Activated CD4-positive, alpha-beta memory T cell treated with anti-CD3 and anti-CD28 coated beads for 36 hours (primary cell): Measurements from ENCODE around the gene BTAF1. TPM values are rescaled to one million over a fixed set of nuclear protein-coding genes. Genes with fewer than 3 reads are reported as not detected.
"Not testable (repeated sequence)": the region's sequence is repeated elsewhere in the genome, so short reads cannot be mapped to it uniquely, and the experiment has no call there.

Source experiments
- CTCF ChIA-PET: fragments of 350-600 bp; sonication (Branson Sonifier 250); formaldehyde crosslinking; loops from one replicate; lab custom pipeline; 2021; ENCODE audit warnings: antibody characterized with exemption, inconsistent platforms; lab: Charles Lee
- POLR2A ChIA-PET: fragments of 350-600 bp; sonication (Branson Sonifier 250); formaldehyde crosslinking; loops from one replicate; lab custom pipeline; 2021; ENCODE audit warnings: antibody characterized with exemption; lab: Charles Lee
- DNase-seq: peaks from one replicate; pipeline ENCODE4 v3.0.0-alpha.2; 2020
- H3K27ac Mint-ChIP-seq: one replicate; pipeline ENCODE4 v1.8.0; 2021; ENCODE audit warnings: mixed read lengths
- H3K27me3 Mint-ChIP-seq: one replicate; pipeline ENCODE4 v1.8.0; 2021; ENCODE audit warnings: mixed read lengths
- H3K36me3 Mint-ChIP-seq: one replicate; pipeline ENCODE4 v1.8.0; 2021; ENCODE audit warnings: mixed read lengths
- H3K4me1 Mint-ChIP-seq: one replicate; pipeline ENCODE4 v1.8.0; 2021; ENCODE audit warnings: low read depth, mixed read lengths
- H3K4me3 Mint-ChIP-seq: one replicate; pipeline ENCODE4 v1.8.0; 2021; ENCODE audit warnings: mild to moderate bottlenecking, mixed read lengths
- H3K9me3 Mint-ChIP-seq: one replicate; pipeline ENCODE4 v1.8.0; 2021; ENCODE audit warnings: mixed read lengths
- intact Hi-C: fragments of 100-400 bp; cut with micrococcal nuclease; formaldehyde crosslinking; loops from one replicate; pipeline ENCODE4 v1.15.1; 2023
- total RNA-seq, 2 experiments: library from RNA; stranded (reverse); gene quantifications; one replicate each; pipeline ENCODE4 v1.2.3, GENCODE V29; 2021

The BTAF1 gene
- total RNA-seq, 2 experiments from 2014 or later, result 49.9 to 50.7 TPM

DNA sequence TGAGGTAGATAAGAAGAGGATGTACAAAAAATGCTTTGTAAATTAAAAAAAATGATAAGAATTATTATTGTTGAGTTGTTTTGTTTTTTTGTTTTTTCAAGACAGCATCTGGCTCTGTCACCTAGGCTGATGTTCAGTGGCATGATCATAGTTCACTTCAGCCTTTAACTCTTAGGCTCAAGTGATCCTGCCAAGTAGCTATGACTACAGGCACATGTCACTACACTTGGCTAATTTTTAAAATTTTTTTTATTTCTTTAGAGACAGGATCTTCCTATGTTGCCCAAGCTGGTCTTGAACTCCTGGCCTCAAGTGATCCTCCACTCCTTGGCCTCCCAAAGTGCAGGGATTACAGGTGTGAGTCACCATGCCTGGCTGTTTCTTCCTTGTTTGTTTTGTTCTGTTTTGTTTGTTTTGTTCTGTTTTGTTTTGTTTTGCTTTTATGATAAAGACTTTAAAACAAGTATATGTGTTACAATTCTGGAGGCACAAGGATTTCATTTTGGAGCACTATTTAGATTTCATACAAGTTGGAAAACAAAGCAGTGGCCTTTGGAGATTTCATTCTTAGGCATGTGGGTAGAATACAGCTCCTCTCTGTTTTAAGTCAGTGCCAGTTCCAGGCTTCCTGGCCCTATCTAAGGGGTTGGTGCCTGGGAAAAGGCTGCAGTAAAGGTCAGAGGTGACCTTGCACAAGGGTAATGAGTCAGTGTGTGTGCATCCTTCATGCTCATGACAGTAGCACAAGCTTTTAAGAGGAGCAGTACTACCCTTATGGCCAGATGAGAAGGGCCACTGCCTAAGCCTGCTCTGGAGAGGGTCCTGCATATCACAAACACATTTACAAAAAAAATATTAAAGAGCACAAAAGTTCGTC, 32.2 kb upstream of the BTAF1 start:
- no peak for DNase-seq
- intact Hi-C loops, result no loop called here
- no peak overlapping the region for H3K4me3 Mint-ChIP-seq
- no peaks in the 10 kb centered on the region for H3K9me3 Mint-ChIP-seq
- ChIA-PET POLR2A (interaction anchor here (0.7 to 1.2 kb wide), 2 partner anchors 17 to 95 kb away, joined by 3 read pairs; no protein-coding TSS in a partner anchor), CTCF (no interaction called here)
- no peak overlapping the region for H3K27ac Mint-ChIP-seq
- peaks cover 3% of the 10 kb centered on the region for H3K27me3 Mint-ChIP-seq
- no peaks in the 10 kb centered on the region for H3K36me3 Mint-ChIP-seq
- peaks cover 14% of the 10 kb centered on the region for H3K4me1 Mint-ChIP-seq

DNA sequence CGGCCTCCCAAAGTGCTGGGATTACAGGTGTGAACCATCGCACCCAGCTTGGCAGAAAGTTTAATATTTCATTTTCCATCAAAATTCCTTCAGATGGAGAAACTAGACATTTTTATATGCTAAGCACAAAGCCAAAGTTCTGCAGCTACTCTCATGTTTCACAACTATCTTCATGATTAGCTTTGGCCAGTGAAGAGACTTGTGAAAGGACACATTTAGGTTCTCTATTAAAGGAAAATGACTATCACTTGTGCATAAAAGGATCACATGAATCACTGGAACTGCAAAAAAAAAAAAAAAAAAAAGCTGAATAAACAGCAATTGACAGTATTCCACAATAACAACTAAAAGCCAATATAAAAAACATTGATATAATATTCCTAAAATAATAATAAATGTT, 30.5 kb upstream of the BTAF1 start:
- Mint-ChIP-seq H3K4me3 (no peak overlapping the region), H3K4me1 (peaks cover 6% of the 10 kb centered on the region), H3K27ac (no peak overlapping the region), H3K27me3 (peaks cover 3% of the 10 kb centered on the region), H3K9me3 (no peaks in the 10 kb centered on the region), H3K36me3 (no peaks in the 10 kb centered on the region)
- ChIA-PET CTCF (interaction anchor here (1.3 kb wide), 1 partner anchor 13 kb away, joined by 5 read pairs; no protein-coding TSS in a partner anchor), POLR2A (no interaction called here)
- no peak for DNase-seq
- intact Hi-C loops, result no loop called here

DNA sequence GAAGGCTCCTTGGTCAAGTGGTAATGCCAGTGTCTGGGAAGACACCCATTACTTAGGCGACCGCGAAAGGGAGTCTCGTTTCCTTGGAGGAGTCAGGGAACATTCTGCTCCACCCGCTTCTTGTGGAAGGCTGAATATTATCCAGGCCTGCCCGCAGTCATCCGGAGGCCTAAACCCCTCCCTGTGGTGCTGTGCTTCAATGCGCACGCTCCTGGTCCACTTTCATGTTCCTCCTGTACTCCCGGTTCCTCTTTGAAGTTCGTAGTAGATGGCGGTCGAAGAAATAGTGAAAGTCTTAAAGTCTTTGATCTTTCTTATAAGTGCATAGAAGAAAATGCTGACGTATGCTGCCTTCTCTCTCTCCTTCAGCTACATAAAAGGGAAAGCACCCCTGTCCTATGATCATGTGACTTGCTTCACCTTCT, 29.3 kb upstream of the BTAF1 start:
- H3K27ac Mint-ChIP-seq, H3K4me3 Mint-ChIP-seq, H3K4me1 Mint-ChIP-seq, intact Hi-C loops, CTCF ChIA-PET, H3K27me3 Mint-ChIP-seq, H3K36me3 Mint-ChIP-seq, H3K9me3 Mint-ChIP-seq: not testable (repeated sequence)
- DNase-seq, result peak; percentile 23
- POLR2A ChIA-PET, result interaction anchor here (0.6 kb wide), 1 partner anchor 29 kb away, joined by 3 read pairs; the partner anchor contains the start of gene BTAF1

DNA sequence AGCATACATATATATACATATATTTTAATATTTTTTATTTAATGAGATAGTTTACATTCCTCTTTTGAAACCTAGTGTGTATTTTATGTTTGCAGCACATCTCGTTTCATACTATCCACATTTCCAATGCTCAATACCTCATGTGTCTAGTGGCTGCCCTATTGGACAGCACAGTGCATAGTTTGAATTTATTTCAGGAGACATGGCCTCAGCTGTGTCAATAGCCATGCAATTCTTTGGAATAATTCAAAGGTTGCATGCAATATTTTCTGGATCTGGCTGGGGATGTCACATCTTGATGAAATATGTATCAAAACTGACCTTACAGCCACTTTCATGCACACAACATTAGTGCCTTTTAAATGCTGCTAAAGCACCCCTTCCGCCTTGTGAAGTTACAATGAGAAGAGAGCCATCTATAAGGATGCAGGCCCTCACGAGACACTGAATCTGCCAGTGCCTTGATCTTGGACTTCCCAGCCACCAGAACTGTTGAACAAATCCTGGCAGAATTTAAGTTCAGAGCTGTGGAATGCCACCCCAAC, 27.3 kb upstream of the BTAF1 start:
- no peak for DNase-seq
- CTCF ChIA-PET, result no interaction called here
- peaks cover 2% of the 10 kb centered on the region for H3K27me3 Mint-ChIP-seq

DNA sequence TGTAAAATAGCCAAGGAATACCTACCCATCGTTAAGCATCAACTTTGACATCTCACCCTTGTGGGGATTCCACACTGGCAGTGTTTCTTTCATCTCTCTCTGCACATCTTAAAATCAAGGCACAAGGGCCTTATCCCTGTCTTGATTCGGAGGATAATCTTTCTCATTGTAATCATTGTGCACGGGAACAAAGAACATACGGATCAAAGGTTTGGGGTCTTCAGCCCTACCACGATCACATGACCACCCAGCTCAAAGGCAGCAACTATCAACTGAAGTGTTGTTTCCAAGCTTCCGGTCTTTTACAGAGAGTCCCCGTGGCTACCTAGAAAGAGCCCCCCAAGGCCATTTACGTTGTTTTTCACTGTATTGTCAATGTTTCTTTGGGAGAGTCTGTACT, 26.1 kb upstream of the BTAF1 start:
- H3K36me3 Mint-ChIP-seq, result no peaks in the 10 kb centered on the region
- H3K27ac Mint-ChIP-seq, result no peak overlapping the region
- peaks cover 2% of the 10 kb centered on the region for H3K27me3 Mint-ChIP-seq
- CTCF ChIA-PET, result no interaction called here
- POLR2A ChIA-PET, result no interaction called here
- peaks cover 20% of the 10 kb centered on the region for H3K4me1 Mint-ChIP-seq
- no peaks in the 10 kb centered on the region for H3K9me3 Mint-ChIP-seq
- intact Hi-C loops, result no loop called here
- no peak for DNase-seq
- no peak overlapping the region for H3K4me3 Mint-ChIP-seq

More for the DNA sequence above, 27.3 kb upstream of the BTAF1 start:
- Mint-ChIP-seq H3K4me1 (peaks cover 9% of the 10 kb centered on the region), H3K36me3 (no peaks in the 10 kb centered on the region), H3K9me3 (no peaks in the 10 kb centered on the region), H3K4me3 (no peak overlapping the region), H3K27ac (no peak overlapping the region)
- POLR2A ChIA-PET, result no interaction called here
- intact Hi-C loops, result no loop called here

DNA sequence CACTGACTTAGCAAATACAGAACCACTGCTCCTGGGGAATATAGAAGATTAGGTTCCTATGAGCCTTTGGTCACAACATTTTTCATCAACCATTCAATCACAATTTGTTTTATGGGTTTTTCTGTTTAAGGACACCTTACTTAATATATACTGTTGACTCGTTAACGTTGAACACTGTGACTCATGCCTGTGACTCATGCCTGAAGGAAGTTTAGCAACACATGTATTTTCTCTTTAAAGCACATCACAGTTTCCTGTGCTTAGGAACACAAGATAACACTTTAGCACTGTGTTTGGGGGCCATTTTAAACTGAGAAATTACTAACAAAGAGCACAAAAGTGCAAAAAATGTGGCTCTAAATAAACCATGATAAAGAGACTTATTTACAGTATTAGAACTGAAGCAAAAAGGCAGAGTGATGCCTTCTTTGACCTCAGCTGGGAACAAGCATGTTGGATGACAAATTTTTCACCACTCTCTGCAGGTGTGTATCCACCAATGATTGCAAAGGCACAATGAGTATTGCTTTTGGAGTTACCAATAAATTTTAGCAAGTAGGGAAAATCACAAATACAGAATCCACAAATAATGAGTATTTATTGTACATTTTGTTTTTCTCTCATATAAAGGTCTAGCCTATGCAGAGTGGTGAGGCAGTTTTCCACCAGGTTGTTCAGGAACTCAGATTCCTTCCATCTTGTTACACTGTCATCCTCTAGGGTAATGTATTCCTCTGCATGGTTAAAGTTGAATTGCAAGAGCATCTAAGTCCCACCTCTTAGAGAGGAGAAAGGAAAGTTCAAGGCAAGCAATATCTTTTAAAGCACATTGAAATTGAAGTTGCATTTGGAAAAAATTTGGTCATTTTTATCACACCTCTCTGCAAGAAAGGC, 21.5 kb upstream of the BTAF1 start:
- peak overlapping the region; percentile 72 for H3K27ac Mint-ChIP-seq
- intact Hi-C loops, result loop anchor here (1.0 to 10.0 kb wide), 2 partner anchors 105 to 737 kb away; no protein-coding TSS in a partner anchor
- no peaks in the 10 kb centered on the region for H3K9me3 Mint-ChIP-seq
- ChIA-PET POLR2A (interaction anchor here (0.6 kb wide), 1 partner anchor 53 kb away, joined by 4 read pairs; no protein-coding TSS in a partner anchor), CTCF (no interaction called here)
- peaks cover 23% of the 10 kb centered on the region for H3K4me1 Mint-ChIP-seq
- DNase-seq, result peak; percentile 69
- no peak overlapping the region for H3K4me3 Mint-ChIP-seq
- peaks cover 2% of the 10 kb centered on the region for H3K27me3 Mint-ChIP-seq
- H3K36me3 Mint-ChIP-seq, result peaks cover 2% of the 10 kb centered on the region

DNA sequence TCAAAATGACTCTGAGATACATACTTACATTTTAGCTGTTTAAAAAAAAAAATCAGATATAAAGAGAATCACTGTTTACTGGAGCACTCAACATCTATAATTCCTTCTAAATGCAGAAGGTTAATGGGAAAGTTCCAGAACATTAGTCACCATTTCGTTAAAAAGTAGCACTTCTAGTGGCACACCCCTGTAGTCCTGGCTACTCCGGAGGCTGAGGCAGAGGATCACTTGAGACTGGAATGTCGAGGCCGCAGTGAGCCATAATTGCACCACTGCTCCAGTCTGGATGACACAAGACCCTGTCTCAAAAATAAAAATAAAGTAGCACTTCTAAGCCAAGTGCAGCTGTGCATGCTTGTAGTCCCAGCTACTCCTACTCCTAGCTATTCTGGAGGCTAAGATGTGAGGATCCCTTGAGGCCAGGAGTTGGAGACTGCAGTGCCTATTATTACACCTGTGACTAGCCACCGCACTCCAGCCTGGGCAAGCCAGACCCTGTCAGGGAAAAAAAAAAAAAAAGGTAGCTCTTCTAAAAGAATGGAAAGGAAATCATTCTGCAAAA, 16.5 kb upstream of the BTAF1 start:
- ChIA-PET POLR2A (interaction anchor here (1.3 kb wide), 1 partner anchor 8 kb away, joined by 3 read pairs; no protein-coding TSS in a partner anchor), CTCF (interaction anchor here (0.6 to 2.5 kb wide), 6 partner anchors 17 to 896 kb away, joined by 3 to 20 read pairs (median 9); partner anchors contain the start of genes BTAF1 and TNKS2)
- DNase-seq, result no peak
- intact Hi-C loops, result loop anchor here (10.0 kb wide), 1 partner anchor 742 kb away; no protein-coding TSS in a partner anchor
- Mint-ChIP-seq H3K36me3 (peaks cover 2% of the 10 kb centered on the region), H3K27me3 (no peaks in the 10 kb centered on the region), H3K4me1 (peaks cover 23% of the 10 kb centered on the region), H3K9me3 (no peaks in the 10 kb centered on the region), H3K27ac (no peak overlapping the region), H3K4me3 (peak overlapping the region; percentile 83)

DNA sequence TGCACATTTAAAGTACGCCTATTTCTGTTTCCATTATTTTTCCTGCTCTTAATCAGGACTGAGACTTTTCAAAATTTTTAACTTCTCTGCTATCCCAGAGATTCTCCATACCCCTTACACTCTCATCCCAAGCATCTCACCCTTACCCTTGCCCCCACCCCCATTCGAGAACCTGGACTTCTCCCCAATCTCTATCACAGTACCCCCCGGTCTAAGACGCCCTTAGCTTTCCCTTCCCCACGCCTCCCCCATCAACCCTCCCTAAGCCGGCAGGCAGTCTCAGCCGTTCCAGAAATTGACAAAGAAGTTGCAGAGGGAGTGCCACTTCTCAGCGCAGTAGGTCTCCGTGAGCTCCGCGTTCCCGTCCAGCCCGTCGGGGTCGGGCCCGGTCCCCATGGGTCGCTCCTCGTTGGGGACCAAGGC, 15.6 kb upstream of the BTAF1 start:
- POLR2A ChIA-PET, result interaction anchor here (0.7 to 2.0 kb wide), 5 partner anchors 9 to 111 kb away, joined by 3 to 24 read pairs (median 4); partner anchors contain the start of gene BTAF1
- no peak for DNase-seq
- Mint-ChIP-seq H3K4me3 (peak overlapping the region; percentile 83), H3K4me1 (peaks cover 16% of the 10 kb centered on the region), H3K27ac (peak overlapping the region; percentile 6), H3K27me3 (peaks cover 2% of the 10 kb centered on the region), H3K36me3 (peaks cover 2% of the 10 kb centered on the region), H3K9me3 (no peaks in the 10 kb centered on the region)
- CTCF ChIA-PET, result interaction anchor here (0.6 to 2.5 kb wide), 14 partner anchors 14 to 1053 kb away, joined by 3 to 20 read pairs (median 4); partner anchors contain the start of genes BTAF1 and TNKS2
- intact Hi-C loops, result loop anchor here (1.0 to 10.0 kb wide), 4 partner anchors 15 to 743 kb away; partner anchors contain the start of gene BTAF1

DNA sequence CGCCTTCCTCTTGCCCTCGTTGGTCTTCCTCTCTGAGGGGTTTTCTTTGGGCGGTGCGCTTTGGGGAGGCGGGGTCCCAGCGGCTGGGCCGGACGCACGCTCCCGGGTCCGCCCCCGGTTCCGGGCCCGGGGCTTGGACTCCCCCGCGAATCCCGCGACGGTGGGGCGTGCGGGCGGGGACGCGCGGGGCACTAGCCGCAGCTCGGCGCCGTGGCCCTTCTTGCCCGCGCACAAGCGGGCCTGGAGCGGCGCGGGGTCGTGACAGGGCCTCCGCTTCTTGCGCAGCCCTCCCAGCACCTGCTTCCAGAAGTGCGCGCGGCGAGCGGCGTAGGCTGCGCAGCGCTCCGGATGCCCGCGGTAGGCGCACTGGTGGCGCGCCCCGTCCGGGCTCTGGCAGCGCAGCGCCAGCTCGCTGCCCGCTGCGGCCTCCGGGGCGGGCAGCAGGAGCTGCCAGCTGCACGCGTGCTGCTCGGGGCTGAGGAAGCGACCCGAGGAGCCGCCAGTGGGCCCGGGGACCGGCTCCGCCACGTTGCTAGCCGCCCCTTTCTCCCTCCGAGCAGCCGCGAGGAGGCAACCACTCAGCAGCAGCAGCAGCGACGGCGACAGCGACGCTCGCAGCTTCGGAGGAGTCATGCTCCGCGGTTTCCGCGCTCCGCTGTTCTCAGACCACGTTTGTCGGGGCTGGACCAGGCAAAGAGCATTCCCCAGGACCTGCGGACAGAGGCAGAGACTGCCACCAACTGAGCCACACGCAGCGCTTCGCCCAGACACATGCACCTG, 15.0 kb upstream of the BTAF1 start:
- H3K36me3 Mint-ChIP-seq, result peaks cover 2% of the 10 kb centered on the region
- ChIA-PET POLR2A (interaction anchor here (1.0 to 2.0 kb wide), 4 partner anchors 13 to 21 kb away, joined by 3 to 24 read pairs (median 4); partner anchors contain the start of gene BTAF1), CTCF (interaction anchor here (0.6 to 2.5 kb wide), 16 partner anchors 14 to 1054 kb away, joined by 3 to 20 read pairs (median 4); partner anchors contain the start of genes BTAF1 and TNKS2)
- intact Hi-C loops, result loop anchor here (1.0 to 10.0 kb wide), 4 partner anchors 15 to 744 kb away; partner anchors contain the start of gene BTAF1
- peaks cover 16% of the 10 kb centered on the region for H3K4me1 Mint-ChIP-seq
- H3K4me3 Mint-ChIP-seq, result peak overlapping the region; percentile 91
- peak; percentile 82 for DNase-seq
- peak overlapping the region; percentile 75 for H3K27ac Mint-ChIP-seq
- no peaks in the 10 kb centered on the region for H3K9me3 Mint-ChIP-seq
- H3K27me3 Mint-ChIP-seq, result peaks cover 5% of the 10 kb centered on the region

DNA sequence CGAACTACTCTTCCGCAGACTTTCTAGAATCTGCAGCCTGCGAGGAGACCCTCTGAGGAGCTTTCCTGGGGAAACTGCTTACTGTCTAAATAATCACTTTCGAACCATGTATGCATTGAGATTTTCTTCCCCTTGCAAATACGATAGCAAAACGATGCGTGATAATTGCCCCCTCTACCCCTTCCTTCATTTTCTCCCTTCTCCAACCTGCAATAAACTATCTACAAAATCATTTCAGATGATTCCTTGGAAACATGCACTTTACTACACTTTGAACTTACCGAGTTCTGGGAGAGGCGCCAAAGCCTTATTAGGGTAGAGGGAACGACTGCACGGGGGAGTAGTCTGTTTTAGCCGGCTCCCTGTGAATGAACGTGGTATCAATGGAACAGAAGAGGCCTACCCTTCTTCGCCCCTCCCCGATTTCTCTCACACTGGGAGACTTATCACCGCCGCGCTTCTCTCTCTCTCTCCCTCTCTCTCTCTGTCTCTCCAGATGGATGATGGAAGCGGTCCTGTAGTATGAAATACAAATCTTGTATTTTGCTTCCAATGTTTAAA, 14.4 kb upstream of the BTAF1 start, which contains the start of gene FGFBP3:
FGFBP3 (minus strand) TSS at position 370 of the 561 bp plus-strand sequence. CDS start 517 bp downstream, outside the sequence.
- no peaks in the 10 kb centered on the region for H3K9me3 Mint-ChIP-seq
- POLR2A ChIA-PET, result interaction anchor here (1.2 to 2.0 kb wide), 3 partner anchors 12 to 22 kb away, joined by 3 to 24 read pairs (median 6); partner anchors contain the start of gene BTAF1
- CTCF ChIA-PET, result interaction anchor here (0.6 to 2.5 kb wide), 10 partner anchors 13 to 611 kb away, joined by 3 to 20 read pairs (median 5); partner anchors contain the start of genes BTAF1 and TNKS2
- peaks cover 9% of the 10 kb centered on the region for H3K27me3 Mint-ChIP-seq
- peak; percentile 58 for DNase-seq
- H3K27ac Mint-ChIP-seq, result peak within 1 kb of the TSS; percentile 75
- H3K36me3 Mint-ChIP-seq, result peaks cover 2% of the 10 kb centered on the region
- H3K4me1 Mint-ChIP-seq, result peaks cover 16% of the 10 kb centered on the region
- peak within 1 kb of the TSS; percentile 91 for H3K4me3 Mint-ChIP-seq
- intact Hi-C loops, result loop anchor here (2.0 to 10.0 kb wide), 2 partner anchors 36 to 744 kb away; no protein-coding TSS in a partner anchor
